ENCODE measurements around the gene SCNN1G. TPM values are rescaled to one million over a fixed set of nuclear protein-coding genes. Genes with fewer than 3 reads are reported as not detected.

The SCNN1G gene
- total and polyA plus RNA-seq, 2 experiments from 2014 or later: not detected

GRCh38 chr16:23254338-23254737 is 71.8 kb downstream of the SCNN1G start:
- Histone ChIP-seq H3F3A (ENCODE audit: insufficient read depth) (no peaks in the 10 kb centered on the region), H3K4me1 (ENCODE audit: insufficient read depth) (peaks cover 4% of the 10 kb centered on the region; the same call in 1 of the 2 replicates), H2AFZ (no peak overlapping the region), H3K9me2 (ENCODE audit: insufficient read depth) (no peaks in the 10 kb centered on the region), H3K27ac (no peak overlapping the region), H3K9me3 (ENCODE audit: low read depth) (no peaks in the 10 kb centered on the region), H3K36me3 (ENCODE audit: low read depth) (no peaks in the 10 kb centered on the region), H3K9ac (no peak overlapping the region), H3K79me2 (ENCODE audit: insufficient read depth) (no peaks in the 10 kb centered on the region), H3K27me3 (replicated peaks; ENCODE audit: insufficient read depth) (no peaks in the 10 kb centered on the region), H3K4me2 (ENCODE audit: unreplicated experiment) (no peak overlapping the region), H3K4me3 (no peak overlapping the region), H4K20me1 (ENCODE audit: insufficient read depth) (no peaks in the 10 kb centered on the region)
- DNase-seq: peak; percentile 66
- in situ Hi-C loops (cut with MboI): no loop called here
- TF ChIP-seq EZH2phosphoT487 (IDR thresholded peaks at IDR 0.05; ENCODE audit: insufficient read depth, low read depth) (no peak), EZH2 (IDR thresholded peaks at IDR 0.05; ENCODE audit: insufficient read depth, poor library complexity, severe bottlenecking) (no peak)
- 20 to 26% methylated on average over 4 of the region's 4 CpGs for WGBS, 2 experiments (ENCODE audit: low coverage in 1 of 2, low lambda C conversion rate in 2 of 2, missing lambda C conversion rate in 2 of 2)

- Histone ChIP-seq H3K27me3 (replicated peaks; ENCODE audit: insufficient read depth) (no peaks in the 10 kb centered on the region), H3K27ac (no peak overlapping the region), H3F3A (ENCODE audit: insufficient read depth) (no peaks in the 10 kb centered on the region), H3K36me3 (ENCODE audit: low read depth) (no peaks in the 10 kb centered on the region), H3K4me2 (ENCODE audit: unreplicated experiment) (no peak overlapping the region), H3K4me3 (no peak overlapping the region), H3K9me3 (ENCODE audit: low read depth) (no peaks in the 10 kb centered on the region), H3K9ac (no peak overlapping the region), H3K4me1 (ENCODE audit: insufficient read depth) (peaks cover 4% of the 10 kb centered on the region; the same call in 1 of the 2 replicates), H4K20me1 (ENCODE audit: insufficient read depth) (no peaks in the 10 kb centered on the region), H2AFZ (no peak overlapping the region), H3K79me2 (ENCODE audit: insufficient read depth) (no peaks in the 10 kb centered on the region), H3K9me2 (ENCODE audit: insufficient read depth) (no peaks in the 10 kb centered on the region)
- in situ Hi-C loops (cut with MboI): no loop called here
- 43 to 51% methylated on average over 4 of the region's 4 CpGs for WGBS, 2 experiments (ENCODE audit: low coverage in 1 of 2, low lambda C conversion rate in 2 of 2, missing lambda C conversion rate in 2 of 2)
- TF ChIP-seq EZH2 (IDR thresholded peaks at IDR 0.05; ENCODE audit: insufficient read depth, poor library complexity, severe bottlenecking) (no peak), EZH2phosphoT487 (IDR thresholded peaks at IDR 0.05; ENCODE audit: insufficient read depth, low read depth) (no peak)
- DNase-seq: no peak
Measured at GRCh38 chr16:23255000-23255399, 72.5 kb downstream of the SCNN1G start.

DNA sequence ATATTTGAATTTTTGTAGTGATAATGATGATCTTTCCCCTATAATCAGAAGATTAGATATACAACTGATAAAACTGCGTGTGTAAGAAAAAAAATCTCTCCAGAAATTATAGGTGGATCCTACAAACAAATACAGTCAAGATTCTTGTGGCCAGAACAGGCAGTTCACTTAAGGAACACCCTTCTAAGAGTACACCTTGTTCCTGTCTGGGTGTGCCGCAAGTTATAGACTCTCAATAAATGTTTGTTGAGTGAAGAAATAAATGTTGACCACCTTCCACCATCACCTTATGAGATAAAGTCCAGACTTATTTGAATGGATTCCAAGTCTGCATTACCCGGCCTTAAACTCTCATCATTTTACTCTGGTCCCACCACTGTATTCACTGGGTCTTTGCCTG is 73.9 kb downstream of the SCNN1G start:
- Histone ChIP-seq H3K27ac (no peak overlapping the region), H3K9me2 (ENCODE audit: insufficient read depth) (no peaks in the 10 kb centered on the region), H3K9ac (no peak overlapping the region), H3K79me2 (ENCODE audit: insufficient read depth) (no peaks in the 10 kb centered on the region), H2AFZ (no peak overlapping the region), H3K4me1 (ENCODE audit: insufficient read depth) (peaks cover 4% of the 10 kb centered on the region; the same call in 1 of the 2 replicates), H3F3A (ENCODE audit: insufficient read depth) (no peaks in the 10 kb centered on the region), H3K4me3 (no peak overlapping the region), H3K27me3 (replicated peaks; ENCODE audit: insufficient read depth) (0 out of 2 replicates have a peak, but pooled peaks cover 3% of the 10 kb centered on the region), H4K20me1 (ENCODE audit: insufficient read depth) (no peaks in the 10 kb centered on the region), H3K9me3 (ENCODE audit: low read depth) (no peaks in the 10 kb centered on the region), H3K4me2 (ENCODE audit: unreplicated experiment) (no peak overlapping the region), H3K36me3 (ENCODE audit: low read depth) (no peaks in the 10 kb centered on the region)
- no peak for DNase-seq
- 66% methylated on average over 3 of the region's 3 CpGs for WGBS, 2 experiments (ENCODE audit: low coverage in 1 of 2, low lambda C conversion rate in 2 of 2, missing lambda C conversion rate in 2 of 2)
- in situ Hi-C loops (cut with MboI): no loop called here
- TF ChIP-seq EZH2 (IDR thresholded peaks at IDR 0.05; ENCODE audit: insufficient read depth, poor library complexity, severe bottlenecking) (no peak), EZH2phosphoT487 (IDR thresholded peaks at IDR 0.05; ENCODE audit: insufficient read depth, low read depth) (no peak)

DNA sequence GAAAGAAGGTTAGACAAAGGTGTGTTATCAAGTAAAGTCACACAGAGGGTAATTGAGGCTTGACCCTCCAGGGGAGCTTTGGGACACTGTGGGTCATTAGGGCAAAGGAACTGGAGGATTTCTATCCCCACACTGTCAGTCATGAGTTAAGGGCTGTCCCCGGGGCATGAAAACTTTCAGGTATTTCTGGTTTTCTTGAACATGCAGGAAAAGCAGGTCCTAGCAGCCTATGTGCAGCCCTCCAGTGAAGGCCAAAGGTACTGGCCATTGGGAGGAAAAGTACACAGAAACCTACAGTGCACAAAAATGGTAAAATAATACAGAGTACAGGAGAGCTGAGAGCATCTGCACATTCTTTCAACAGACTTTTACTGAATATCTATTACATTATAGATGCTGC is 75.1 kb downstream of the SCNN1G start:
- peaks cover 4% of the 10 kb centered on the region; the same call in 1 of the 2 replicates for H3K4me1 ChIP-seq (ENCODE audit: insufficient read depth)
- H3K79me2 ChIP-seq (ENCODE audit: insufficient read depth): no peaks in the 10 kb centered on the region
- H3K27ac ChIP-seq: no peak overlapping the region
- no peaks in the 10 kb centered on the region for H3K9me2 ChIP-seq (ENCODE audit: insufficient read depth)
- 75 to 89% methylated on average over 1 of the region's 1 CpG for WGBS, 2 experiments (ENCODE audit: low coverage in 1 of 2, low lambda C conversion rate in 2 of 2, missing lambda C conversion rate in 2 of 2)
- no peaks in the 10 kb centered on the region for H3K36me3 ChIP-seq (ENCODE audit: low read depth)
- DNase-seq: no peak
- TF ChIP-seq EZH2 (IDR thresholded peaks at IDR 0.05; ENCODE audit: insufficient read depth, poor library complexity, severe bottlenecking) (no peak), EZH2phosphoT487 (IDR thresholded peaks at IDR 0.05; ENCODE audit: insufficient read depth, low read depth) (no peak)
- no peak overlapping the region for H3K4me3 ChIP-seq
- no peaks in the 10 kb centered on the region for H4K20me1 ChIP-seq (ENCODE audit: insufficient read depth)
- H3K9ac ChIP-seq: no peak overlapping the region
- no peak overlapping the region for H3K4me2 ChIP-seq (ENCODE audit: unreplicated experiment)
- H2AFZ ChIP-seq: no peak overlapping the region
- H3F3A ChIP-seq (ENCODE audit: insufficient read depth): no peaks in the 10 kb centered on the region
- in situ Hi-C loops (cut with MboI): no loop called here
- H3K9me3 ChIP-seq (ENCODE audit: low read depth): no peaks in the 10 kb centered on the region
- 0 out of 2 replicates have a peak, but pooled peaks cover 4% of the 10 kb centered on the region for H3K27me3 ChIP-seq (replicated peaks; ENCODE audit: insufficient read depth)

DNA sequence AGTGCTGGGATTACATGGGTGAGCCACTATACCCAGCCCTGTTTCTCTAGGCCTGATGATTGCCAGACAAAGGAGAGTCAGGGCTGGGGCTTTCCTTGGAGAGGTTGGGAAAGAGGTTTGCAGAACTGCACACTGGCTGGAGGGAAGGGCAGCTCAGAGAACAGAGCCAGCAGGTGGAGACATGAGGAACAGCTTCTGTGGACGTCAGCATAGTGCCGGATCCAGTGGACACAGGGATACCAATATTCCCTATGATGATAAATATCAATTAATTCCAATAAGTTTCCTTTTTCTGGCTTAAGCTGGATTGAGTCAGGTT is 76.3 kb downstream of the SCNN1G start:
- Histone ChIP-seq H3K4me3 (no peak overlapping the region), H3K27ac (no peak overlapping the region), H3F3A (ENCODE audit: insufficient read depth) (no peaks in the 10 kb centered on the region), H4K20me1 (ENCODE audit: insufficient read depth) (no peaks in the 10 kb centered on the region), H3K9me3 (ENCODE audit: low read depth) (no peaks in the 10 kb centered on the region), H3K79me2 (ENCODE audit: insufficient read depth) (no peaks in the 10 kb centered on the region), H3K4me1 (ENCODE audit: insufficient read depth) (peaks cover 4% of the 10 kb centered on the region; the same call in 1 of the 2 replicates), H3K9ac (no peak overlapping the region), H3K4me2 (ENCODE audit: unreplicated experiment) (no peak overlapping the region), H3K9me2 (ENCODE audit: insufficient read depth) (no peaks in the 10 kb centered on the region), H3K27me3 (replicated peaks; ENCODE audit: insufficient read depth) (0 out of 2 replicates have a peak, but pooled peaks cover 4% of the 10 kb centered on the region), H3K36me3 (ENCODE audit: low read depth) (no peaks in the 10 kb centered on the region), H2AFZ (no peak overlapping the region)
- 55 to 57% methylated on average over 2 of the region's 2 CpGs for WGBS, 2 experiments (ENCODE audit: low coverage in 1 of 2, low lambda C conversion rate in 2 of 2, missing lambda C conversion rate in 2 of 2)
- DNase-seq: no peak
- TF ChIP-seq EZH2phosphoT487 (IDR thresholded peaks at IDR 0.05; ENCODE audit: insufficient read depth, low read depth) (no peak), EZH2 (IDR thresholded peaks at IDR 0.05; ENCODE audit: insufficient read depth, poor library complexity, severe bottlenecking) (no peak)
- in situ Hi-C loops (cut with MboI): no loop called here

Other genes with a start within 250 kb of the SCNN1G start
- gene USP31, start 33.3 kb upstream of the SCNN1G start, total RNA-seq (2014; rRNA removed; shearing (Covaris generic)): 4.8 and 6.6 TPM in 2 replicates
- gene USP31, start 33.3 kb upstream of the SCNN1G start, polyA plus RNA-seq (2016; fragmentation: Nextera tagmentation; extraction: Ambion mirVana): 0.85 and 0.88 TPM in 2 replicates
- not detected in 2 replicates for gene SCNN1B, start 119.6 kb downstream of the SCNN1G start, total RNA-seq (2014; rRNA removed; shearing (Covaris generic))
- gene SCNN1B, start 119.6 kb downstream of the SCNN1G start, polyA plus RNA-seq (2016; fragmentation: Nextera tagmentation; extraction: Ambion mirVana): not detected in 2 replicates

Data from GM23248 (cell line).